B cell (primary cell): Measurements from ENCODE around the gene NHS. TPM values are rescaled to one million over a fixed set of nuclear protein-coding genes. Genes with fewer than 3 reads are reported as not detected.

Experiments
- ATAC-seq: fragments of 200-7000 bp; cut with Tn5 transposase; one replicate; pipeline ENCODE4 v1.10.0; 2021; ENCODE audit warnings: low read depth, mild to moderate bottlenecking, moderate number of reproducible peaks, moderate library complexity
- CTCF ChIA-PET: fragments of 350-600 bp; sonication (Branson Sonifier 250); formaldehyde crosslinking; loops from one replicate; lab custom pipeline; 2021; ENCODE audit warnings: antibody characterized with exemption, inconsistent platforms; lab: Charles Lee
- POLR2A ChIA-PET: fragments of 350-600 bp; sonication (Branson Sonifier 250); formaldehyde crosslinking; loops from one replicate; lab custom pipeline; 2021; ENCODE audit warnings: antibody characterized with exemption; lab: Charles Lee
- DNase-seq: peaks from one replicate; pipeline ENCODE4 v3.0.0; 2013
- H2AFZ ChIP-seq: 2 replicates; pipeline ENCODE4 v1.6.1; 2012; ENCODE audit warnings: mild to moderate bottlenecking, low read depth, low read length; ENCODE audit not compliant: insufficient read depth, poor library complexity, severe bottlenecking
- H3K27ac ChIP-seq, 2 donors: 1 replicate in 1 of 2; 2 replicates in 1 of 2; pipeline ENCODE4 v1.5.1; 2012 to 2013; ENCODE audit warnings: low read length in 2 of 2, mild to moderate bottlenecking in 2 of 2, moderate library complexity in 1 of 2
- H3K27me3 ChIP-seq, 4 experiments: fragments of 200-600 bp in 1 of 4; sonication (generic) in 1 of 4; replicated peaks in 1 of 4; 1 replicate in 2 of 4; 2 replicates in 2 of 4; pipeline versions ENCODE4 v1.6.1 to v1.7.0; 2013 to 2016; ENCODE audit warnings: low read length in 3 of 4, mild to moderate bottlenecking in 2 of 4, mixed read lengths in 1 of 4, moderate library complexity in 1 of 4; ENCODE audit not compliant: insufficient read depth in 4 of 4, control insufficient read depth in 3 of 4; ENCODE audit errors: control extremely low read depth in 1 of 4
- H3K36me3 ChIP-seq, 2 experiments: replicated peaks in 1 of 2; 1 replicate in 1 of 2; 2 replicates in 1 of 2; pipeline versions ENCODE4 v1.6.1 to v1.7.1; 2013; ENCODE audit warnings: low read length in 1 of 2; ENCODE audit not compliant: insufficient read depth in 2 of 2, control insufficient read depth in 1 of 2; ENCODE audit errors: control extremely low read depth in 1 of 2, extremely low read depth in 1 of 2
- H3K4me1 ChIP-seq, 2 donors: fragments of 200-600 bp in 1 of 2; sonication (generic) in 1 of 2; 1 replicate in 1 of 2; 2 replicates in 1 of 2; pipeline versions ENCODE4 v1.5.1 to v1.6.1; 2013 to 2017; ENCODE audit warnings: low read length in 2 of 2; ENCODE audit not compliant: control insufficient read depth in 2 of 2, insufficient read depth in 2 of 2
- H3K4me2 ChIP-seq: replicated peaks from 2 replicates; pipeline ENCODE3; 2012; ENCODE audit warnings: mild to moderate bottlenecking, low read depth, low read length; ENCODE audit not compliant: poor library complexity, severe bottlenecking
- H3K4me3 ChIP-seq, 5 experiments: fragments of 200-600 bp in 1 of 5; sonication (generic) in 1 of 5; 1 replicate in 3 of 5; 2 replicates in 2 of 5; pipeline versions ENCODE4 v1.5.1 to v1.7.0; 2011 to 2016; ENCODE audit warnings: low read length in 4 of 5, mild to moderate bottlenecking in 4 of 5, low read depth in 2 of 5, control low read depth in 1 of 5, moderate library complexity in 1 of 5; ENCODE audit not compliant: insufficient read depth in 1 of 5; ENCODE audit errors: control extremely low read depth in 1 of 5, extremely low read depth in 1 of 5
- H3K79me2 ChIP-seq: fragments of 200-600 bp; sonication (generic); one replicate; pipeline ENCODE4 v1.6.0; 2016; ENCODE audit warnings: low read length; ENCODE audit not compliant: control insufficient read depth, insufficient read depth
- H3K9ac ChIP-seq: fragments of 200-600 bp; sonication (generic); 2 replicates; pipeline ENCODE4 v1.6.1; 2017; ENCODE audit warnings: mild to moderate bottlenecking, low read length, moderate library complexity
- H3K9me3 ChIP-seq, 3 donors: one replicate each; pipeline versions ENCODE4 v1.6.1 to v1.7.1; 2013; ENCODE audit warnings: low read length in 2 of 3; ENCODE audit not compliant: control insufficient read depth in 2 of 3, insufficient read depth in 1 of 3; ENCODE audit errors: control extremely low read depth in 1 of 3
- H4K20me1 ChIP-seq: 2 replicates; pipeline ENCODE4 v1.6.0; 2012; ENCODE audit warnings: mild to moderate bottlenecking, low read length; ENCODE audit not compliant: insufficient read depth, control insufficient read depth, poor library complexity, severe bottlenecking
- H3K27ac Mint-ChIP-seq: one replicate; pipeline ENCODE4 v1.8.0; 2021; ENCODE audit warnings: mixed read lengths
- H3K27me3 Mint-ChIP-seq: one replicate; pipeline ENCODE4 v1.8.0; 2021; ENCODE audit warnings: mixed read lengths
- H3K4me1 Mint-ChIP-seq: one replicate; pipeline ENCODE4 v1.8.0; 2021; ENCODE audit warnings: mixed read lengths
- H3K4me3 Mint-ChIP-seq: one replicate; pipeline ENCODE4 v1.8.0; 2021; ENCODE audit warnings: mixed read lengths
- H3K9me3 Mint-ChIP-seq: one replicate; pipeline ENCODE4 v1.8.0; 2022; ENCODE audit warnings: mixed read lengths; ENCODE audit not compliant: insufficient read depth
- EZH2 ChIP-seq: IDR thresholded peaks from 2 replicates; pipeline ENCODE4 v1.6.1; 2012; ENCODE audit warnings: borderline replicate concordance, low read depth, mild to moderate bottlenecking, moderate library complexity, low read length; ENCODE audit not compliant: insufficient read depth, poor library complexity, severe bottlenecking
- WGBS: methylation state at CpG from one replicate; pipeline ENCODE4 v1.1.5; 2013; ENCODE audit warnings: missing lambda C conversion rate; ENCODE audit not compliant: insufficient coverage; 5-methylcytosine and 5-hydroxymethylcytosine counted together
- intact Hi-C: fragments of 100-400 bp; cut with micrococcal nuclease; formaldehyde crosslinking; loops from one replicate; pipeline ENCODE4 v1.10.0; 2022
- polyA plus RNA-seq: library from polyadenylated mRNA; depleted of rRNA; stranded (reverse); fragments of >200 nt; gene quantifications from 2 replicates; pipeline ENCODE4 v1.2.3, GENCODE V29; 2012
- total RNA-seq, 2 donors: library from RNA; stranded (reverse); fragments of 120-200 nt in 1 of 2; gene quantifications; 1 replicate in 1 of 2; 2 replicates in 1 of 2; pipeline versions ENCODE4 v1.2.3 to v1.2.4, GENCODE V29; 2013 to 2022
- TF ChIP-seq, protein P1 (sequence below): fragments of 200-600 bp; IDR thresholded peaks from one replicate; pipeline ENCODE4 v1.8.0; 2022; ENCODE audit warnings: antibody characterized with exemption, mild to moderate bottlenecking

NHS gene
- total and polyA plus RNA-seq, 2 donors (not counting 1 experiment from before 2014, with no cell fraction given): not detected

DNA sequence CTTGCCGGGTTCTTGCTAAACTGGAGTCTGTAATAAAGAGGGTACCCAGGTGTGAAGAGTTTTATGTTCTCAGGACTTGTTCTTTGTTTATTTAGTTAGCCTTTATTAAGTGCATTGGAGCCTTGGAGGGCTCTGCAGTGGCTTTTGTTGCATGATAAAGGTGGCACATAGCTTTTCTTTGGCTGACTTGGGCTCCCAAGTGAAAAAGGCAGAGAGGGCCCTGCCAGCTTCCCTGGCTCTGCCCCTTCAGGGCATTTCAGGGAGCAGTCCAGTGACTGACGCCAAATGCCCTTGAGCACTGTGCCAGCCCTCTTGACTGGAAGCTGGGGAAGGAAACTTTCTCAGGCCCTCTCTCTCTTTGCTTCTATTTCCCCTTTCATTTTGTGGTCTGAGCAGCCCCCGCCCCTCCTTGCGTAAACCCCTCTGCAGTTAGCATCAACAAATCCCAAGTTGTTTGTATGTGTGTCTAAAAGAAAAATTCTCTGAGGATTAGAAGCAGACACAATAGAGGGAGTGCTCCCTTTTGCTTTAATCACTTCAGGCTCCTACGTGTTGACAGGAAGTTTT lies 152.2 kb downstream of the NHS start:
- no CpG with 5 or more reads among the region's 5 CpGs for WGBS
- H3K9ac ChIP-seq: no peak overlapping the region
- H3K27ac Mint-ChIP-seq: no peak overlapping the region
- H3K4me3 Mint-ChIP-seq: no peak overlapping the region
- intact Hi-C loops: no loop called here
- no peak overlapping the region for H3K27ac ChIP-seq
- no peak overlapping the region for H3K4me3 ChIP-seq
- ATAC-seq (no peak), DNase-seq (no peak)
- H3K9me3 ChIP-seq: no peaks in the 10 kb centered on the region
- H2AFZ ChIP-seq: peak overlapping the region; percentile 5
- H3K4me2 ChIP-seq: no peak overlapping the region
- no peaks in the 10 kb centered on the region for H3K9me3 Mint-ChIP-seq
- no peaks in the 10 kb centered on the region for H3K4me1 Mint-ChIP-seq
- H3K79me2 ChIP-seq: no peaks in the 10 kb centered on the region
- H3K27me3 ChIP-seq: no peaks in the 10 kb centered on the region
- no peaks in the 10 kb centered on the region for H3K27me3 Mint-ChIP-seq
- H4K20me1 ChIP-seq: no peaks in the 10 kb centered on the region
- H3K36me3 ChIP-seq: no peaks in the 10 kb centered on the region
- ChIA-PET POLR2A (no interaction called here), CTCF (no interaction called here)
- TF ChIP-seq, protein P1, sequence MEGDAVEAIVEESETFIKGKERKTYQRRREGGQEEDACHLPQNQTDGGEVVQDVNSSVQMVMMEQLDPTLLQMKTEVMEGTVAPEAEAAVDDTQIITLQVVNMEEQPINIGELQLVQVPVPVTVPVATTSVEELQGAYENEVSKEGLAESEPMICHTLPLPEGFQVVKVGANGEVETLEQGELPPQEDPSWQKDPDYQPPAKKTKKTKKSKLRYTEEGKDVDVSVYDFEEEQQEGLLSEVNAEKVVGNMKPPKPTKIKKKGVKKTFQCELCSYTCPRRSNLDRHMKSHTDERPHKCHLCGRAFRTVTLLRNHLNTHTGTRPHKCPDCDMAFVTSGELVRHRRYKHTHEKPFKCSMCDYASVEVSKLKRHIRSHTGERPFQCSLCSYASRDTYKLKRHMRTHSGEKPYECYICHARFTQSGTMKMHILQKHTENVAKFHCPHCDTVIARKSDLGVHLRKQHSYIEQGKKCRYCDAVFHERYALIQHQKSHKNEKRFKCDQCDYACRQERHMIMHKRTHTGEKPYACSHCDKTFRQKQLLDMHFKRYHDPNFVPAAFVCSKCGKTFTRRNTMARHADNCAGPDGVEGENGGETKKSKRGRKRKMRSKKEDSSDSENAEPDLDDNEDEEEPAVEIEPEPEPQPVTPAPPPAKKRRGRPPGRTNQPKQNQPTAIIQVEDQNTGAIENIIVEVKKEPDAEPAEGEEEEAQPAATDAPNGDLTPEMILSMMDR: no peak
- no peak for TF ChIP-seq EZH2
- no peaks in the 10 kb centered on the region for H3K4me1 ChIP-seq

DNA sequence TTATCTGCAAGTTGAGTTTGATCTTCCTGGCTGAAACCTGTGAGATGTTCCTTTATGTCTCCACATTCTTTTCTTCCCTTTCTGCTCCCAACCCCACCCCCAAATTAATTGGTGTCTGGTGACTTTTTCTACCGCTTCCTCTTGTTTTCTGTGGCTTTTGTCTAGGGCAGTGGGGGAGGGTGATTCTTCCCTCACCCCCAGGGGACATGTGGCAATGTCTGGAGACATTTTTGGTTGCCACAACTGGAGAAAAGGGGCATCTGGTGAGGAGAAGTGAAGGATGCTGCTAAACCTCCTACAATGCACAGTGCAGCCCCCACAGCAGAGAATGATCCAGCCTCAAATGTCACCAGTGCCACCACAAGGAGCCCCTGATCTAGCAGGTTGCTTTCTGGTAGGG lies 152.9 kb downstream of the NHS start:
- no peaks in the 10 kb centered on the region for H4K20me1 ChIP-seq
- ChIA-PET POLR2A (no interaction called here), CTCF (no interaction called here)
- no peaks in the 10 kb centered on the region for H3K27me3 ChIP-seq
- H3K4me3 Mint-ChIP-seq: no peak overlapping the region
- no peak overlapping the region for H3K9ac ChIP-seq
- H3K9me3 Mint-ChIP-seq: no peaks in the 10 kb centered on the region
- intact Hi-C loops: no loop called here
- H3K4me2 ChIP-seq: no peak overlapping the region
- H3K9me3 ChIP-seq: no peaks in the 10 kb centered on the region
- no CpG with 5 or more reads among the region's 1 CpG for WGBS
- no peak overlapping the region for H3K27ac ChIP-seq
- H3K36me3 ChIP-seq: no peaks in the 10 kb centered on the region
- H3K4me1 ChIP-seq: no peaks in the 10 kb centered on the region
- H2AFZ ChIP-seq: no peak overlapping the region
- H3K27me3 Mint-ChIP-seq: no peaks in the 10 kb centered on the region
- no peak for ATAC-seq
- no peaks in the 10 kb centered on the region for H3K4me1 Mint-ChIP-seq
- no peaks in the 10 kb centered on the region for H3K79me2 ChIP-seq
- DNase-seq: no peak
- no peak overlapping the region for H3K27ac Mint-ChIP-seq
- H3K4me3 ChIP-seq: no peak overlapping the region
- TF ChIP-seq, protein P1: no peak
- no peak for TF ChIP-seq EZH2
